DLD1 (cell line): Measurements from ENCODE around the gene C13orf46.

Experiments
- in situ Hi-C: cut with HindIII; loops from 2 replicates; pipeline ENCODE4 v1.10.0; 2017; ENCODE audit warnings: low sequenced_read_pairs

The C13orf46 gene

DNA sequence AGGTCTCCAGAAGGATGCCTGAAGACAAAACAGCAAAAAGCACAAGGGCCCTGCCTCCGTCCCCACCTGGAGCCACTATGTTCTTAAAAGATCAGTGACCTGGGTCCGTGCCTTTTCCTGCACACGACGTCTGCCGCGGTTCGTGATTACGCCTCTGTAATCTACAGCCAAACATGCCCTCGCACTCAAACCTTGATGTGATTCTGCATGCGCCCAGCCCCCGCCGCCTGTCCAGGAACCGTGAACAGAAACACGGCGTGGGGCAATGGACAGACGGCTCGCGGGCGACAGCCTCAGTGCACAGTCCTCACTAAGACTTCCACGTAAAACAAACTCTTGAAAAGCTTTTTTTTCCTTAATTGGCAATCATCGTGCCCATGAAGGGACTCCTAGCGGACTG lies 15.5 kb downstream of the C13orf46 start:
- in situ Hi-C loops, result no loop called here

DNA sequence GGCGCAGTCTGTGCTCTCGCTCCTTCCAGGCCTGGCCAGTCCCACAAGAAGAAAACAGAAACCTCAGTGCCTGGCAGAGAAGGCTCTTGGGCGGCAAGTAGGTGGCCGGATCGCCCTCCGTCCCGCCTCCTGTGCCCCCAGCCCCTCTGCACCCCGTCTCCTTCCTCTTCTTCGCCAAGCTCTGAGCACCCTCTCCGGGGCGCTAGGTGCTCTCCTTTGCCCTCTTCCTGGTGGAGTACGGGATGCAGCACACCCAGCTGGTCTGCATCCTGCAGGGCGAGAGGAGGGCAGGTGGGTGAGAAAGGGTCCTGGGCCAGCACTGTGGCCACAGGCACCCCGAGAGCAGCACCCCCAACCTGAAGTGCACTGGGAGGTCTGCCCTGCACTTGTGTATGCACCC lies 17.3 kb downstream of the C13orf46 start:
- in situ Hi-C loops, result no loop called here

DNA sequence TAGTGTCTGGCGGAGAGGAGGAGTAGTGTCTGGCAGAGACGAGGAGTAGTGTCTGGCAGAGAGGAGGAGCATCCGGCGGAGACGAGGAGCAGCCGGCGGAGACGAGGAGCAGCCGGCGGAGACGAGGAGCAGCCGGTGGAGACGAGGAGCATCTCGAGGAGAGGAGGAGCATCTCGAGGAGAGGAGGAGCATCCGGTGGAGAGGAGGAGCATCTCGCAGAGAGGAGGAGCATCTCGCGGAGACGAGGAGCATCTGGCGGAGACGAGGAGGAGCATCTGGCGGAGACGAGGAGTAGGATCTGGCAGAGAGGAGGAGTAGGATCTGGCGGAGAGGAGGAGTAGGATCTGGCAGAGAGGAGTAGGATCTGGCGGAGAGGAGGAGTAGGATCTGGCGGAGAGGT lies 18.2 kb downstream of the C13orf46 start:
- in situ Hi-C loops, result no loop called here

DNA sequence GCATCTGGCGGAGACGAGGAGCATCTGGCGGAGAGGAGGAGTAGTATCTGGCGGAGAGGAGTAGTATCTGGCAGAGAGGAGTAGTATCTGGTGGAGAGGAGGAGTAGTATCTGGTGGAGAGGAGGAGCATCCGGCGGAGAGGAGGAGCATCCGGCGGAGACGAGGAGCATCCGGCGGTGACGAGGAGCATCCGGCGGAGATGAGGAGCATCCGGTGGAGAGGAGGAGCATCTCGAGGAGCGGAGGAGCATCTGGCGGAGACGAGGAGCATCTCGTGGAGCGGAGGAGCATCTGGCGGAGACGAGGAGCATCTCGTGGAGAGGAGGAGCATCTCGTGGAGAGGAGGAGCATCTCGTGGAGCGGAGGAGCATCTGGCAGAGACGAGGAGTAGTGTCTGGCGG lies 18.6 kb downstream of the C13orf46 start:
- in situ Hi-C loops, result no loop called here

DNA sequence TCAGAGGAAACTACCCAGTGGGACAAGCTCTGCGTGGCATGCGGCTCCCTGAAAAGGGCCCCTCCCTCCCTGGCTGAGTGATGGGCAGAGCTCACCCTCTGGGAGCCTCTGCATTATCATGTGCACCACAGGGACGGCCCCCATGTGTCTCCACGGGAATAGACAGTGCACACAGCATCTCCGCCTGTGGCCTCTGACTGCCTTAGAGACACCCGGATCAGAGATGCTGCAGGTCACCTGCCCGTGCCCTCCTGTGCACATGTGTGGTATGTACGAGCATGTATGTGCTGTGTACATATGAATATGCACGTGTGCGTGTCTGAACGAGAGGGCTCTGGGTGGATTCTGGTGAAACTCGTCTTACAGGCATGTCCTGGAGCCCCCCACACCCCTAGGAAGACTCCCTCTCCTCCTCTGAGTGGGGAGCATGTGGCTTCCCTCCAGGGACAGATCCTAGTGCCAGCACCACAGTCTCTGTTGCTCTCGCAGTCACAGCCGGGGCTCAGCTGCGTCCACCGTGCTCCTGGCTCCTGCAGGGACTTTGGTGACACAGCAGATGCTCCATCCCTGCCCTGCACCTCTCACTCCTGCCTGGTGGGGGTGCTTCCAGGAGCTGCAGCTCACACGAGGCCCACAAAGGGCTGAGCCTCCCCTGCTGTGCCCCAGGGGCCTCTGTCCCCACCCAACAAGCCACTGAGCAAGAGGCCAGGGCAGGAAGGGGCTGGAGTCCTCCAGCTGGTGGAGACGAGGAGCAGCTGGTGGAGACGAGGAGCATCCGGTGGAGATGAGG lies 19.6 kb downstream of the C13orf46 start:
- in situ Hi-C loops, result no loop called here

DNA sequence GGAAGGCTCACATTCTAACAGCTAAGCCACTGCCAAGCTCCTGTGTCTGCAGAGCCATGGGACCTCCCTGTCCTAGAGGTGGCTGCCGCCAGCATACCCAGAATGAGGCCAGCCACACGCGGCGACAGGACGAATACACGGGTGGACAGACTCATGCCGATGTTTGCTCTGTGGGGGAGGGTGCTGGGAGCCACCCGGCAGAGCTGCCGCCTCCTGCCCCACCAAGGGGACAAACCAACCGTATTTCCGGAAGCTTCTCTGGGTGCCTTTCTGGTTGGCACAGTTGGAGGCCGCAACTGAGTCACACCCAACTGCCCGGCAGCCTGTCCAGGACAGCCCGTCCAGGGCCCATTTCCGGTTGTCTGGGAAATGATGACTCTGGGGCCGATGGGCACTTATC lies 20.3 kb downstream of the C13orf46 start:
- in situ Hi-C loops, result no loop called here

DNA sequence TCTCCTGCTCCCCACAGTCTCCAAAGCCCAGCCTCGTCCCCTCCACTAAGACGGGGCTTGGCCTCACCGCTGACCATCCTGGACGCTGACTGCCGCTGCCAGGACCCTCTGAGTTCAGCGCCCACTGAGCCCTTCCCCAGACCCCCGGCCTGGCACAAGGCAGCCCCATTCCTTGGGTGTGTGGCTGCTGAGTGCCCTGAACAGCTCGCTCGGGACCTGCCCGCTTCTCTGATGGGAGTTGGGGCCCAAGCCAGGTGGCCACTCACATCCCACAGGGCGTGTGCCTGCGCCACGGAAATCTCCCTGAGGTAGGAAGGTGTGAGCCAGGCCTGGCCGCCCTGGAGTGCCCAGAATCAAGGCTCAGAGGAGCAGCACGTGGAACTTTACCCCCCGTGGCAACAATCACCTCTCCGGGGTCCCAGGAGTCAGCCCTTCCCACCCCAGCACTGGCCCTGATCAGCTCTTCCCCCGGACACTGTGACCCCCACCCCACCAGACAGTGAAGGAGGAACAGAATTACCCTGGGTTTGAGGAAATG lies 20.8 kb downstream of the C13orf46 start:
- in situ Hi-C loops, result no loop called here

DNA sequence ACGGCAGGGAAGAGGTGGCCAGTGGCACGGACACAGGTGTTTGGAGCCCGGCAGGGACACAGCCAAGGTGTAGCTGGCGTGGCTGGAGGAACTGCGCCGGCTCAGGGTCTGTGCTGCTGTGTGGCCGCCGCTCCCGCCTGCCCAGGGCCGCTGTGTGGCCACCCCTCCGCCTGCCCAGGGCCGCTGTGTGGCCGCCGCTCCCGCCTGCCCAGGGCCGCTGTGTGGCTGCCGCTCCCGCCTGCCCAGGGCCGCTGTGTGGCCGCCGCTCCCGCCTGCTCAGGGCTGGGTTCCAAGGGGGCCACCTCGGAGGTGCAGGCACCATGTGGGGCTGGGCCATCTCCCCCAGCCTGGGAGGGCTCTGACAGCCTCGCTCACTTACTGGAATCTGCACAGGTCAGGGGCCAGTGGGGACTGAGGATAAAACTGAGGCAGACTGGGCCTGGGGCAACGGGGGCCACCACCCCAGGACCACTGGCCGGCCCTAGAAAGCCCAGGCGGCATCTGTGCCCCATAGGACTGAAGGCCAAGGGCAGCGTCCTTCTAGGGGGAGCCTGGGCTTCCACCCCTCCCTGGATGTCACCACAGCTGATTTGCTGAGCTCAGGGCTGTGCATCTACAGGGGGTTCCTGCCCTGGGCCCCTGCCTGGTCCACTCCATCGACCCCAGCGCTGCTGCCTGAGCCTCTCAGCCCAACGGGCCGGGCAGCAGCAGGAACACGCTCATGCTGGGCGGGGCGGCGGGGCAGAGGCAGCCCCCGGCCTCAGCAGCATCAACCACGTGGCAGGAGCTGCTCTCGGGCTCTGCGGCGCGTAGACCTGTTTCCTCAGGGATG lies 21.5 kb downstream of the C13orf46 start:
- in situ Hi-C loops, result no loop called here

DNA sequence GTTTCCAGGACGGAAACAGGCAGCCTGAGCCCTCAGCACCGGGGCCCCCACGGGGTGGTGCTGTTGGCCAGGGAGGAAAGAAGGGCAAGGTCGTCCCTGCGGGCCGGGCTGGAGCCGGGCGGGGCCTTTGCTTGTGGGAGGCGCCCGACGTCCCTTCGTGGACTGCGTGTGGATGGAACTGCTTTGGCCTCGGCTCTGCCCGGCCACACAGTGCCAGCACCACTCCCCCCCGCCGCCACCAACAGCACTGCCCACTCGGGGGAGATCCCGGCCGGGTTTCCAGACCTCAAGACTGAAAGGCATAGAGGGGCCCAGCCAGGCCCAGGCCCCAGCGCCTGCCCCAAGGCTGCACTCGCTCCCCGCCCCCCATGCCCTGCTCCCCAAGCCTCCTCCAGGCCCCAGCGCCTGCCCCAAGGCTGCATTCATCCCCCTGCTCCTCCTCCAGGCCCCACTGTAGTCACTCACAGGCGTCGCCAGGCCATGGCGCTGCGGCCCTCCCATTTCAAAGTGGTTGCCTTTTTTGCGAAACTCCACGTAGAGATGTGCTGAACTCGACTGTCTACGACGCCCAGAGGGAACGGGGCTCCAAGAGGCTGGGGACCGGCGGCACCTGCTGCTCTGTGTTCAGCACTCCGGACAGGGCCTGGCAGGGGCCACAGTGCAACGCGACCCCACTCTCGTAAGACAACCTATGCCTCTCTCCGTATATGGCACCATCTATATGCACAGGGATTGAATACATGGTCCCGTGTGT lies 22.5 kb downstream of the C13orf46 start:
- in situ Hi-C loops, result no loop called here

DNA sequence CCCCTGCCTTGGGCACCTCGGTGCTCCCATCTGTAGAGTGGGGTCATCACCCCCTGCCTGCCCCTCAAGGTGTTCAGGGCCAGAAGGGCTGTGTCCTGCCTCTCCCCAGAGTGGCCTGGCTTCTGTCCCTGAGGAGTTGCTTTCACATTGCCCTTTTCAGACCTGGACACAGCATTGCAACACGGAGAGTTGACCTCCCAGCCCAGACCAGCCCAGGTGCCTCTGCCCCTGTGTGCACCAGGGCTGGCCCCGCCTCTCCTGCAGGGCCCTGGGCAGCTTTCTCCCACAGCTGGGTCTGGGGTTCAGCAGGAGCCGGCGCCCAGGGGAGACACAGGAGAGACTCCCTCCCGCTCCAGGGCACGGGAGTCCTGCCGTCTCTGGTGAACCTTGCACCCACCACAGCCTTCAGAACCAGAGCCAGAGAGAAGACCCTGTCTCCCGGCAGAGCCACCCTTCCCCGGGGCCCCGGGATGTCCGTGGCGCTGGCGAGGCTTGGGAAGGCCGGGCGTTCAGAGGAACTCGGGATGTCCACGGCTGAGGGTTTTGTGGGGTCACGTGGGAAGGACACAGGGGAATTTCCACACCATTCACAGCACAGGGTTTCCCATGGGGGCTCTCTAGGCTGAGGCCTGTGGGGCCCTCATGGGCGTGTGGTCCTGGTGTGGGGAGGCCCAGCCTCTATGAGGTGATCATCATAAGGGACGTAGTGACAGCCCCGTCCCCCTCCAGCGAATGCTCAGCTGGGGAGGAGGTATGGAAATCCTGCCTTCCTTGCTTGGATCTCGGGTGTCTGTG lies 23.2 kb downstream of the C13orf46 start:
- in situ Hi-C loops, result no loop called here

DNA sequence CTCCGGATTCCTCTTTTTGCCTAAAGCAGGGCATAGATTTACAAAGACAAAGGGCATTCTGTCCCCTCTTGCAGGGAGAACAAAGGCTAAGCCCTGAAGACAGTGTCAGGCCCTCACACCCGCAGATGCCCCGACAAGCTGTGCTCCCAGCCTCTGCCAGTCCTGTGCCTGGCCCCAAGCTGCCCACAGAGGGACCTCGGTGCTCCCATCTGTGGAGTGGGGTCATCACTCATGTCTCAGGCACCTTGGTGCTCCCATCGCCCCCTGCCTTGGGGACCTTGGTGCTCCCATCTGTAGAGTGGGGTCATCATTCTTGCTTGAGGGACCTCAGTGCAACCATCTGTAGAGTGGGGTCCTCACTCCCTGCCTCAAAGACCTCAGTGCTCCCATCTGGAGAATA lies 24.3 kb downstream of the C13orf46 start:
- in situ Hi-C loops, result no loop called here

DNA sequence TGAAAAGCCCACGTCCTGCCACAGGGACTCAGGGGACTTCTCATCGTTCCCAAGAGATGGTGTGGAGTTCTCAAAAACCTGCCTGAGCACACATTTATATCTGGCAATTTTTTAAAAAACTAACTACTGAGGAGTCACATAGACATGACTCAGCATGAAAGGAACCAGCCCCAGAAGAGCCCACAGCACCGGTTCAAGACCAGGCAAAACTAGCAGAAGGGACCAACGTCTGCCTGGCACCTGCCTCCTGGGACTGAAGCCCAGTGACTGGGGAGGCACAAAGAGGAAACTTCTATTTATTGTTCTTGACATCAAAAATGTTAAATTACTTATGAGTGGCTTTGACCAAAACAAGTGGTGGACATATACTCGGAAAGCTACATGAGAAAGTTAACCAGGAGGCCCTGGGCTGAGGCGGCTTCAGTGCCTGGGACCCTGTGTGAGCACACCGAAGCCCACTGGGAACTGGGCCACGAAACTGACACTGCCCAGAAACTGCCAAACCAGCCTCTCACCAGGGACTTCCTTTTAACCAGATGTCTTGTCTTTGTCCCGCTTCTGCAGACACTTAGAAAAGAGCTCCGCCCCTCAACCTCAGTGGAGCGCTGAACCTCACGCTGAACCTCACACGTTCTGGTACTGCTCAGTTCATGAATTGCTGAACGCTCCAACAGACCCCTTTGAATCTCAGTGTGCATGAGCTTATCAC lies 25.7 kb downstream of the C13orf46 start:
- in situ Hi-C loops, result no loop called here

DNA sequence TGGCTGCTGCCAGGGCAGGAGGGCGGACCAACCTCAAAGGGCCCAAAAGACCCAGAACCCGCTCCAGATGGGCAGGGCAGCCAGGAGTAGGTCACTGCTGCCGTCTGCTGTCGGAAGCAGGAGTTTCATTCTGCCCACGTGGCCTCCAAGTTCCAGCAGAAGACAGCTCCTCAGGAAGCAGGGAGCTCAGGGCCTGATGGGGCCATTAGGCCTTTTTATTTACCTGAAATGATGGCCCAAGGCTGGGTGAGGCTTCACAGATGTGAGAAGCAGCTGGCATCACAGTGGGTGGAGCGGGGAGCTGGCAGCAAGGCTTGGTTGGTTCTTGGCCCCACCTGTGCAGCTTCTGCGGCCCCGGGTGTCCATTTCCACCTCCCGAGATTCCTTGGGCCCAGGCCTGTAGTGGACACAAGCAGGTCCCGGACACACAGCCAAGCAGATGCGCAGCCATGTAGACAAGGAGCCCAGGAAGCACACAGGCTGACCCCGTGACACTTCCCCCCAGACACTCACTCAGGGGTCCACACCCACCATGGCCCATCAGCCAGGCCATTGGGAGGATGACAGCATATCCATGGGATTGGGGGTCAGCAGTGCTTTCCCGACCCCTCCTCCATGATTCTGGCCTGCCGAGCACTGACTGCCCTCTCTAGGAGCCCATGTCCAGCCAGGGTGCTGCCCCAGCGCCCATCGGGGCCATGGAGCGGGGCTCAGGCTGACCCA lies 26.4 kb downstream of the C13orf46 start:
- in situ Hi-C loops, result no loop called here

DNA sequence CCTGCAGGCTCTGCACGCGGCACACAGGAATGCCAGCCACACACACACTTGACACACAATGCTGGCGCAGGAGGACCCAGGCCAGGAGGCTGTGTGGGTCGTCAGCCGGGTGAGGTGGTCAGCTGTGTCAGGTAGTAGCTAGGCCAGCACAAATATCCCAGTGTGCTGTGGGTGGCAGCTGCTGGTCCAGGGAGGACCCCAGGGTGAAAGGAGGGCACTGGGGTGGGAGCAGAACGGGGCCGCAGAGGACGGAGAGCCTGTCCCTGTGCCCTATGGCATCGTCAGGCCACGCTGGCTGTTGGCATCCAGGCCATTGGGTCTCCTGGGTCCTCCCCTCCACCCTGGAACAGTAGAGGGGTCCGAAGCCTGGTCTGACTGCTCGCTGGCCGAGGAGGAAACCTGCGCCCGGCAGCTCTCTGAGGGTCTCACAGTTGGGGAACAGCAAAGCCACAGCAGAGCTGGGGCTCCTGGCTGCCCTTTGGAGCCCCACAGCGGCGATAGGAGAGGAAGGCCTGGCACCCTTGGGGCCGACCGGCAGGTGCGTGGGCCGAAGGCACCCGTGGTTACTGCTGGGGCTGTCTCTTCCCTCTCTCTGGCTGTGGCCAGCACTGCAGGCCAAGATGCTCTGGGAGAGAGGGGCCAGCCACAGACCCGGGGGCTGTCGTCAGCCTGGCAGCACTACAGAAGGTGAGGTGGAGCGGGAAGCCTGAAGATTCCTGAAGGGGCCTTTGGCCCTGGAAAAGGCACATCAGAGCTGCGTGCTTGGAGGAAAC lies 27.3 kb downstream of the C13orf46 start:
- in situ Hi-C loops, result no loop called here

DNA sequence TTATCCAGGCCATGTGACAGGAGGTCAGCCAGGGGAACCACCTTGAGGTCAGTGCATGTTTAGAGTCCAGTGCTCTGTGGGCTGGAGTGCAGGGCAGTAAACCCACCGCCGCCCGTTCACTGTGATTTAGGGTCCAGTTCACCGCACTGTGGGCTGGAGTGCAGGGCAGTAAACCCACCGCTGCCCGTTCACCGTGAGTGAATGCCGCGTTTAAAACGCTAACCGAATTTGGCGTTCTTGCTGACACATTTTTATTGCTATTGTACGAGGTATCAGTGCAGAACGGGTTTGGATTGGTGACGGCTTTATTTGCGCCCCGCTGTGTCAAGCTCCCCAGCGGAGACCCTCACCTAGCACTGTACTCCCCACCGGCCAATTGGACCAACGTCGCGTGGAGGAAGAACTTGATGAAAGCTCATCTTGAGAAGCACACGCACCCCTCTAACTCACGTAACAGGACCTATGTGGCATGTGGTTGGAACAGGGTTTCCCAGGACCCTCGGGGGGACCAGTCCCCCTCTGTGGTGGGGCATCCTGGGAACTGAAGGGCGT lies 27.9 kb downstream of the C13orf46 start:
- in situ Hi-C loops, result no loop called here

DNA sequence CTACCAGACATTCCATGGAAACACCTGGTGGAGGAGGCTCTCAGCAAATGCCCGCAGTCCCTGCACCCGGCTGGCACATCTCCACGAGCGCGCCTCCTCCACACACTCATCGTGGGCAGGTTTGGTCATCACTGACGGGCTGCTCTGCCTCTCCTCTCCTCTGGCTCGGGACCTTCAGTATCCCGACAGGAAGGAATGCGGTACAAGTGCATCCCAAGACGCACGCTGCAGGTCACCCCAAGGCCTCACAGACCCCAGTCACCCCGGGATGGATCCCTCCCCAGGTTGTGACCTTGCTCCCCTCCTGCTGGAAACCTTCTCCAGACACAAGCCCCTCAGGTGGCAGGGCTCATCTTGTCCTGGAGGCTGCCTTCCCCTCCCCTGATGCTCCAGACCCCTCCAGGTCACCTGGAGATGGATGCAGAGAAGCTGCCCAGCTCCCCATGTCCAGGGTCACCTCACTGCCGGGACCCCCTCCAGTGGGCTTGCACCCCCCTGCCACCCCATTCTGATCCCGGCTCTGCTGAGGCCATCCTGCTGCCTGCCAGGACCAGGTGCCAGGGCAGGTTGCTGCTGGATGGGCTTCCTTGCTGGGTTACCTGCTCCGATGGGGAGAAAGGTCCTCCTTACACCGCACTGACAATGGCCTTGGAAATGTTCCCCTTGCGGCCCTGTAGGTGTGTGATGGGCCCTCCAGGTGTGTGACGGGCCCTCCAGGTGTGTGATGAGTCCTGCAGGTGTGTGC lies 29.9 kb downstream of the C13orf46 start:
- in situ Hi-C loops, result no loop called here

DNA sequence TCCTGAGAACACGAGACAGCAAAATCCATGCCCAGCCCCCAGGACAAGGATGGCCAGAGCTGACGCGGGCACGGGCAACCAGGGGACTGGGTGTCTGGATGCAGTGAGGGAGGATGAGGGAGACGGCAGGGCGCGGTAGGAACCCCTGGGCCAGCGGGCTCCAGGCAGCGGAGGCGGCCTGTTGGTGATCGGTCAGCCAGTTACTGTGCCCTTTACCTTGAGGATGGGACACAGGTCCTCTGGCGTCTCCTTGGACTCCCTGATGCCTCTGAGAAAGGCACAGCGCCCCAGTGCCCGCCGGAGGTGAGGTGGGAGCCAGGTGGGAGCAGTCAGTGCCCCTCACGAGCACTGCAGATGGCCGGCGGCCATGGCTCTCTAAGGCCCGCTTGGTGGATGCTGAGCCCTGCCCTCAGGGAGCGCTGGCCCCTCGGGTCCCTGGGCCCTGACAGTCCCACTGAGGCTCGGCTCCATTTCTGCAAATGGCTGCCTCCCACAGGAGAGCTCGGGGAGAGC lies 31.2 kb downstream of the C13orf46 start:
- in situ Hi-C loops, result no loop called here
